Measurements from ENCODE around the gene TBL1XR1.

DNA sequence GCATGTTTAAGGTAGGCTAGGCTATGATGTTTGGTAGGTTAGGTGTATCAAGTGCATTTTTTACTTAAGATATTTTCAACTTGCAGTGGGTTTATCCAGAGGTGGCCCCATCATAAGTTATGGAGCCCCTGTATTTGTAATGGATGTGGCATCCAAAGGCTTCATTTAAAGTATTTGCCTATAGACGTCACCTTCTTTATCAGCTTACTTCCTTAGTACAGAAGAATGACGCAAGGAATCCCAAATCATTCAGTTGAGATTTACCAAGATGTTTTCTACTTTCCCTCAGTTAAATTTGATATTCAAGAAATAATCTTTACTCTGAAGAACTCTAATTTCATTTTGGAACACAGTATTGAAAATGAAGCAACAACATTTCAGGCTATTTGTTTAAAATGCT is 201.3 kb downstream of the TBL1XR1 start:
- TF ChIP-seq, protein P1, sequence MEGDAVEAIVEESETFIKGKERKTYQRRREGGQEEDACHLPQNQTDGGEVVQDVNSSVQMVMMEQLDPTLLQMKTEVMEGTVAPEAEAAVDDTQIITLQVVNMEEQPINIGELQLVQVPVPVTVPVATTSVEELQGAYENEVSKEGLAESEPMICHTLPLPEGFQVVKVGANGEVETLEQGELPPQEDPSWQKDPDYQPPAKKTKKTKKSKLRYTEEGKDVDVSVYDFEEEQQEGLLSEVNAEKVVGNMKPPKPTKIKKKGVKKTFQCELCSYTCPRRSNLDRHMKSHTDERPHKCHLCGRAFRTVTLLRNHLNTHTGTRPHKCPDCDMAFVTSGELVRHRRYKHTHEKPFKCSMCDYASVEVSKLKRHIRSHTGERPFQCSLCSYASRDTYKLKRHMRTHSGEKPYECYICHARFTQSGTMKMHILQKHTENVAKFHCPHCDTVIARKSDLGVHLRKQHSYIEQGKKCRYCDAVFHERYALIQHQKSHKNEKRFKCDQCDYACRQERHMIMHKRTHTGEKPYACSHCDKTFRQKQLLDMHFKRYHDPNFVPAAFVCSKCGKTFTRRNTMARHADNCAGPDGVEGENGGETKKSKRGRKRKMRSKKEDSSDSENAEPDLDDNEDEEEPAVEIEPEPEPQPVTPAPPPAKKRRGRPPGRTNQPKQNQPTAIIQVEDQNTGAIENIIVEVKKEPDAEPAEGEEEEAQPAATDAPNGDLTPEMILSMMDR (IDR thresholded peaks at IDR 0.05; ENCODE audit: low read length): no peak
- TF ChIP-seq EZH2 (IDR thresholded peaks at IDR 0.05; ENCODE audit: borderline replicate concordance, low read length): no peak

Measured in OCI-LY1 (cell line).